GM19452 (cell line): ENCODE measurements around the gene TNFRSF17.
A peak's percentile ranks its signal among the peaks of the same experiment; 100 is the strongest.
"Not testable (repeated sequence)": the region's sequence is repeated elsewhere in the genome, so short reads cannot be mapped to it uniquely, and the experiment has no call there.

Experiments used
- ATAC-seq: cut with Tn5 transposase; IDR thresholded peaks from one replicate; pipeline ENCODE4 v1.9.1; 2021; ENCODE audit not compliant: unreplicated experiment

Gene TNFRSF17

DNA sequence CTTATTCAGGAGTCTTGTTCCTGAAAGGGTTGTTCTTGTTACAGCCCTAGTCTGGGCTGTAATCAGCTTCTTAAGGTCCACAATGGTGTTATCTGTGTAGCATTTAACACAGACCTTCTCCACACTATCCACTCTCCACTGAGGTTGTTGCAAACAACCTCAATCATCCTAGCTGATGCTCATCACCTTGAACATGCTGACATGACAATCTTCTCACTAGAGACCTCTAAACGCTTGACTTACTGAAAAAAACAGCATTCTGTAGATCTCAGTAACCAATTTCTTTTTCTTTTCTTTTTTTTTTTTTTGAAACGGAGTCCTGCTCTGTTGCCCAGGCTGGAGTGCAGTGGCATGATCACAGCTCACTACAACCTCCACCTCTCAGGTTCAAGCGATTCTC lies 3.6 kb downstream of the TNFRSF17 start:
- no peak for ATAC-seq

DNA sequence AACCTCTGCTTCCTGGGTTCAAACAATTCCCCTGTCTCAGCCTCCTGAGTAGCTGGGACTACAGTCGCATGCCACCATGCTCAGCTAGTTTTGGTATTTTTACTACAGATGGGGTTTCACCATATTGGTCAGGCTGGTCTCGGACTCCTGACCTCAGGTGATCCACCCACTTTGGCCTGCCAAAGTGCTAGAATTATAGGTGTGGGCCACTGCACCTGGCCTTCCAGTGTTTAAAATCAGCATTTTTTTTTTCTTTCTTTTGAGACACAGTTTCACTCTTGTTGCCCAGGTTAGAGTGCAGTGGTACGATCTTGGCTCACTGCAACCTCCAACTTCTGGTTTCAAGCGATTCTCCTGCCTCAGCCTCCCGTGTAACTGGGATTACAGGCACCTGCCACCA lies 5.3 kb downstream of the TNFRSF17 start:
- not testable (repeated sequence) for ATAC-seq

DNA sequence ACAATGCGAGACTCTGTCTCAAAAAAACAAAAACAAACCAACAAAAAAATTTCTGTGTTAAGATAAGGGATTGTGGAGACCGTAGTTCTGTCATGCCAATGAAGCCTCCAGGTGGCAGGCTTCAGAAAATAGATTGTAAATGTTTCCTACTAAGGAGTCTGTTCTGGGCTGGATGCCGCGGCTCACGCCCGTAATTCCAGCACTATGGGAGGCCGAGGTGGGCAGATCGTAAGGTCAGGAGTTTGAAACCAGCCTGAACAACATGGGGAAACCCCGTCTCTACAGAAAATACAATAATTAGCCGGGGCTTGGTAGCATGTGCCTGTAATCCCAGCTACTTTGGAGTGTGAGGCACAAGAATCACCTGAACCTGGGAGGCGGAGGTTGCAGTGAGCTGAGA lies 7.1 kb downstream of the TNFRSF17 start:
- no peak for ATAC-seq

DNA sequence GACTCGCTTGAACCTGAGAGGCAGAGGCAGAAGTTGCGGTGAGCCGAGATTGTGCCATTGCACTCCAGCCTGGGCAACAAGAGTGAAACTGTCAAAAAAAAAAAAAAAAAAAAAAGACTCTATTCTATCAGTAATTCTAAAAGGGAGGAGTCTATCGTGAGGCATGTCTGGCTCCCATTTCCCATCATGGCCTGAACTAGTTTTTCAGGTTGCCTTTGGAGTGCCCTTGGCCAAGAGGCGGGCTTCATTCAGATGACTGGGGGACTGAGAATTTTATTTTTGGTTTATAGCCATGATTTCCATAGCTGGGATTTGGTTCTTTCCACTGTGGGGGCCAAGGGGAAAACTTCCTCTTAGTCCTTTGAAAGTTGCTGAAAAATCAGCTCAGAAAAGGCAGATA lies 8.1 kb downstream of the TNFRSF17 start:
- no peak for ATAC-seq

DNA sequence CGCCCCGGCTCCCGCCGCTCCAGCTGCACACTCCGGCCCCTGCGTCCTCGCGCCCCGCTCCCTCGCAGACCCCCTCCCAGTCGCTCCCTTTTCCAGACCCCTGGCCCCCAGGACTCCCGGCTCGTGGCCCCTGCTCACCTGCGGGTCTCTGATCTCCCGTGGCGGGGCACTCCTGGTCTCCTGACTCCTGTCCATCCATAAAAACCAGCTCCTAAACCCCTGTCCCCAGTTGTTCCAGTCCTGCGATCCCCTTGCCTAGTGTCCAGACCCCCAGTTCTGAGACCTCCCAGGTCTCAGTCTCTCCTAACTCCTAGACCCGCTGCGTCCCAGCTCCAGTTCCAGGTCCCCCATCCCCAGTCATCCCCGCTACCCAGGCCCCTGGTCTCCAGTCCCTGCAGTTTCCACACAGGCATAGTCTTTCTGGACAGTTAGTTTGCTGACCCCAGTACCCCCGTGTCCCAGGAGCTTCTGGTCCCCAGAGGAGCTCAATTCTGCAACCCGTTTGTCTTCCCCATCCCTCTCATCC lies 11.9 kb downstream of the TNFRSF17 start:
- no peak for ATAC-seq

DNA sequence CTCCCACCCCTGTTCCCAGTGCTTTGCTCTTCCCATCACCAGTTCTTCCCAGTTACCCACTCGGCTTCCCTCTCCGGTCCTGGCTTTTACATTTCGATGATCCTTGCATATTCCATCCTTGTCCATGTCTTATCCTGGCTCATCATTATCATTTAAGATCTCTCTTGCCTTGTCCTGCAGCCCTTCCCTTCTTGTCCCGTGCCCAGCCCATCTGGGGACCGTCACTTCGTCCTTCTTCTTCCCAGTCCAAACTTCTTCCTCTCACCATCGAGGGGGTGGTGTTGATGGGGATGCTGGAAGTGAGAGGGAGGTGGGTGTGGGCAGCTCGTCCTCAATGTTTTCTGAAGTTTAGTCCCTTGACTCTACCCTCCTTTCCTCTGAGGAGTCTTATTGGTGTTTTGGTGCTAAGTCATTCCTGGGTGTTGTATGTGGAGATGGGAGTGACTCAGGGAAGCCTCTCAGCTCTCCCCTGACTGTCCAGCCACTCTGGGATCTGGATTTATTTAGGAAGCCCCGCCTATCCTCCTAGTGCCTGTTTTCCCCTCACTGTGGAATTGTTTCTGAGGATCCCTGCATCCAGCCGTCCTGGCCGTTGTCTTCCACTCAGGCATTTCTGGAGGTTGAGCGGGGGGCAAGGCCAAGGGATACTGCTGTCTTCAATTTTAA lies 12.5 kb downstream of the TNFRSF17 start:
- no peak for ATAC-seq

DNA sequence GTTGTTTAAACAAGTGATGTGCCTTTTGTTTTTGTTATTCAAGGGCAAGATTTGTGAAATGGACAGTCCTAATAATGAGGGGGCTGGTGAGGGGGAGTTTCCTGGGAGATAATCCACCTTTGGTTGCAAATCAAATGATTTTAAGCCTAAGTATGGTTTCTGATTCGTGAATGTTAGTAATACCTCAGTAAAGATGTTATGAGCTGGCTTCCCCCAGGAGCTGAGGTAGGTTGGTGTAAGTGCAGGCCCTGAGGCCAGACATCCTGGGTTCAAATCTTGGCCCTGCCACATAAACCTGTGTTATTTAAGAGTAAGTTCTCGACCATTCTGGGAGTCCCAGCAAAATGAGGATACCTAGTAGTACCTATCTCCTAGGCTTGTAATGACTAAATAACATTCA lies 13.1 kb downstream of the TNFRSF17 start:
- ATAC-seq: no peak

- no peak for ATAC-seq
Observed at GRCh38 chr16:11979013-11979672, 14.1 kb downstream of the TNFRSF17 start.

- peak; percentile 46 for ATAC-seq
Observed at GRCh38 chr16:11980136-11980844, 15.3 kb downstream of the TNFRSF17 start.

DNA sequence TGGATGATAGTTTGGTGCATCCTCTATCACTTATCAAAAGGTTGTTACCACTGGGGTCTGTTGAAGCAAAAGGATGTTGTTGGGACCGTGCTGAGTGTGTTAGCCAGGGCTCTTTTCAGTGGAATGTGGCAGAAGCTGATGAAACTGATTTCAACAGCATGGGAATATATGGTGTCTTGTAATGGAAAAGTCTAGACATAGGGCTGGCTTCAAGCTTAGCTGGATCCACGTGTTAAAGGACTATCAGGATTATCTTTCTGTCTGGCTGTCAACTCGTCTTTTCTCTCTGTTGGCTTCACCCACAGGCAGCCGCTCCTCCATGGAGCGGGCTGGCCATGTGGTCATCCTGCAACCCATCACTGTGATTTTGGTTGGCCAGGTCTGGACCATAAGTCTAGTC lies 20.2 kb downstream of the TNFRSF17 start:
- no peak for ATAC-seq

DNA sequence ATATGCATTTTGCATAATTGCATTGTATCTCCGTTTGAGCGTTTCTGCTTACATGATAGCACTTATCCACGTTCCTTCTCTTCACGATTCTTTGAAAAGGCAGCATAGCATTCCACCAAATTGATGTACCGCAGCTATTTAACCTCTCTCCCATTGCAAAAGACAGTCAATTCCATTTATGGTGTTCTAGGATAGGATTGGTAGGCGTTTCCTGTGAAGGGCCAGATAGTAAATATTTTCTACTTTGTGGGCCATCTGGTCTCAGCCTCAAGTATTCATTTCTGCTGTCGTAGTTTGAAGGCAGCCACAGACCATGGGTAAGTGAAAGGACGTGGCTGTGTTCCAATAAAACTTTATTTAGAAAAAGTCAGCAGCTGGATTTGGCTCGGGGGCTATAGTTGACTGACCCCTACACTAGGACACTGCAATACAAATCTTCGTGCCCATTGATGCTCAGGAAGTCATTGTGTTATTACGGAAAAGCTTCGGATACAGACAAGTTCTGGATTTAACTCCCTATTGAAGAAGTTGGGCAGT lies 21.6 kb downstream of the TNFRSF17 start:
- ATAC-seq: no peak

DNA sequence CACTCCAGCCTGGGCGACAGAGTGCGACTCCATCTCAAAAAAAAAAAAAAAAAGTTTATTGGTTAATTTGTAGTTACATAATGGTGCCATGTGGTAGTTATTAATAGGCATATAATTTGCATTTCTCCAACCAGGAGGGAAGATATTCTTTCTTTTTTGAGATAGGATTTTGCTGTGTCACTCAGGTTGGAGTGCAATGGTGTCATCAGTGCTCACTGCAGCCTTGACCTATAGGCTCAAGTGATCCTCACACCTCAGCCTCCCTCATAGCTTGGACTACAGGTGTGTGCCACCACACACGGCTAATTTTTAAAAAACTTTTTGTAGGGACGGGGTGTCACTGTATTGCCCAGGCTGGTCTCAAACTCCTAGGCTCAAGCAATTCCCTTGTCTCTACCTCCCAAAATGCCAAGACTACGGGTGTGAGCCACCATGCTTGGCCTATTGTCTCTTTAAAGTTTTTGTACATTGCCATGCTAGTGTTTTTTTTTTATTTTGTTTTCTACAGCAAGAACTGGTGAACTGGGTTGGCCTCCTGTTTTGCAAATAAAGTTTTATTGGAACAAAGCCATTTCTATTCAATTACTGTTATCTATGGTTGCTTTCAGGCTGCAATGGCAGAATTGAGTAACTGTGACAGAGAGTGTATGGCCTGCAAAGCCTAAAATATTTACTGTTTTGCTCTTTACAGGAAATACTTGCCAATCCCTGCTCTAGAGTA lies 23.4 kb downstream of the TNFRSF17 start:
- ATAC-seq: no peak

DNA sequence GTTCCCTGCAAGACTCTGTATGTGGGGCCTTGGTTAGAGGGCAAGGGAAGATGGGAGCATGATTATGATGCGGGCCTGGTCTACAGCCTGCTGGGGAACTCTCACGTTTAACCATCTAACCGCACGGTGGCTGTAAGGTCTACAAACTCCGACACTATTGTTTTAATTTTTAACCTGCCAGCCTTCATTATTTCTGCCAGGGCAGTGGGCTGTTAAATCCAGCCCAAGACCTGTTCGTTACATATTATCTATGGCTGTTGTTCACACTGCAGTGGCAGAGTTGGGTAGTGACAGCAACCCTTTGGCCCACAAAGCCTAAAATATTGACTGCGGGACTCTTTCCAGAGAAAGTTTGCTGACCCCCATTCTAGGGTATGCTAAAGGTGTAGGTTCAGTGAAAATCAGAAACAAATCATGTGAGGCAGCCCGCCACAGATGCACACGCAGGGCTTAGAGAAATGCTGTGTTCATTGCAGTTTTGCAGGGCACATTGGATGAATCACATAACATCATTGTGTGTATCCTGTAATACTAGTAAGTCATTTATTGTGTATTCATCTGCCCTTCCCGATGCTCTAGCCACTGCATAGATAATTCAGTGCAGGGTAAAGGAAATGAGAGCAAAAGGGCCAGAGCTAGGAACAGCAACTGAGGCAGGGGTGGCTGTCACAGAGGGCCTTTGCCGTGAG lies 25.8 kb downstream of the TNFRSF17 start:
- peak; percentile 58 for ATAC-seq

DNA sequence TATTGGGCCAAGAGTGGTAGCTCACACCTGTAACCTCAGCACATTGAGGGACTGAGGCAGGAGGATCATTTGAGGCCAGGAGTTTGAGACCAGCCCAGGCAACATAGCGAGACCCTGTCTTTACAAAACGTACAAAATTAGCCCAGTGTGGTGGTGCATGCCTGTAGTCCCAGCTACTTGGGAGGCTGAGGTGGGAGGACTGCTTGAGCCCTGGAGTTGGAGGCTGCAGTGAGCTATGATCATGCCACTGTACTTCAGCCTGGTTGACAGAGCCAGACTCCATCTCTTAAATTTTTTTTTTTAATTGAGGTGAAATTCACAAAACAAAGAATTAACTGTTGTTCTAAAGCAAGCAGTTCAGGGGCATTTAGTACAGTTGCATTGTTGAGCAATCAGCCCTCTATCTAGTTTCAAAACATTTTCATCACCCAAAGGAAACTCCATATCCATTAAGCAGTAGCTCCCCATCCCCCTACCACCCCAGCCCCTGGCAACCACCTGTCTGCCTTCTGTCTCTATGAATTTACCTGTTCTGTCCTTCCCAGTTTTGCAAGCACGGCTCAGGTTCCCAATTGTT lies 27.1 kb downstream of the TNFRSF17 start:
- ATAC-seq: no peak

GRCh38 chr16:11992586-11993524 lies 27.8 kb downstream of the TNFRSF17 start:
- no peak for ATAC-seq

DNA sequence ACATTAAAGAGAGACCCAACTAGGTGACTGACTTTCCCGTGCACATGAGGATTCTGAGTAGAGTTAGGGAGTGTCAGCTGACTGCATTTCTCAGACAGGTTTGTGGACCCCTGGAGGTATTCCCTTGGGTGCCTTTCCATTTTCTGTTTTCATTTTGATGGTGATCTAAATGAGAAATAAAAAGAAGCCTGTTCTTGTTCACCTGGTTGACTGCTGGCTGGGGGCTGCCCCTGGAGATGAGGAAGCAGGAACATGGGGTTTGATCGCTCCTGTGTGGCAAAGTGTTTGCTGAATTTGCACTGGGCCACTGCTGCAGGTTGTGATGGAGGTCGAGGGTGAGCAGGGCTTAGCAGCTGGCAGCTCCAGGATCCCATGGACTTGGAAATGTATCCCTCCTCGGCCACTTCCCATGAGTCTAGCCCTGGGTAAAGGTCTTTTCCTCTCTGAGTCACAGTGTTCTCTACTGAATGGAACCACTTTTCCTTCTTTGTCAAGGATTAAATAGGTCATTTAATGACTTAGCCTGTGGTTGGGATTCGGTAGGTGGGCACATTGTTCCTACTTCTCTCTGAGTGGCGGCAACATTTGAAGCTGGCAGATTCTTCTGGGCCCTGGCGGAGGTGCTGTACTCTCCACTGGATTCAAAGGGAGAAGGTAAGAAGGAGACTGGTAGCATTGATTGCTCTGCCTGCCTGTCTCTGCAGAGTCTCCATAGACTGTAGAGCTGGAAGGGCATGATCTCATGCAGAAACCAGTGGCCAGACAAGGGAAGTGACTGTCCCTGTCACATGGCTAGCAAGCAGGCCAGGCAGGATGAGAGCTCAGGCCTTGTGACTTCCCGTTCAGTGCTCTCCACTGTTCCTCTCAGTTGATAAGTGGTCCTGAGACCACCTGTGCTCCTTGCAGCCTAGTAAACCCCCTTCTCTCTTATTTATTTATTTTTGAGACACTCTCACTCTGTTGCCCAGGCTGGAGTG lies 29.4 kb downstream of the TNFRSF17 start:
- no peak for ATAC-seq

DNA sequence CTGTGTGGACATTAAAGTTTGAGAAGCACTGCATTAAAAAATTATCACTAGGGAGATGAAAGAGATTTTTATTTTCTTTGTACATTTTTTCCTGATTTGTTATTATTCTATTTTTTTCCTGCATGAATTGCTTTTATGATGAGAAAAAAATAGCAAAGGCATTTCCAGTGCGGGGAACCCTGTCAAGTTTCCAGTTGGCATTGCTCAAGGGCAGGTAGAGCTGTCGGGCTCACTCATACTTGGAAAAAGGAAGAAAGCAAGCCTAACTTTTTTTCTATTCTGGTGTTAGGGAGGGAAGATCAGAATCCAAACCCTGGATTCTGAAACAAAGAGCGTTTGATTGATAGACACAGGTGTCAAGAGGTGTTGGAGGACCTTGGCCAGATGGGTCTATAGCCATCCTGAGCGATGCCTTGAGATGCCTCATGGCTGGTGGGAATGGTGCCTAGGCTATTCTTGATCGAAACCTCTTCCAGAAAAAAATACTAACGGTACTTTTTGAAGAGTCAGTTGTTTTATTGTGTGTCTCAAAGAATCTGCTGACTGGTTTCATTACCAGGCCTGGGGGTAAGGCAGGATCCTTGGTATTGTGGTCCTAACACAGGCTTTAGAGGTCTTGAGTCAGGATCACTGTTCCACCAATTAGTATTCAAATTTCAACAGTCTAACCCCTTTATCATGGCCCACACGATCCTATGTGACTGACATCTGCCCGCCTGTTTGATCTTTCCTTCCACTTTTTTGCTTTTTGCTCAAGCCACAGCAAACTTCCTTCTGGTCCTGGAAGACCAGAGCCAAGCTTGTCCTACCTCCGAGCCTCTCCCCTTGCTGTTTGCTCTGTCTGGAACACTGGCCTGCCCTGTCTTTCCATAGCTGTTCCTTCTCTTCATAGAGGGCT lies 31.7 kb downstream of the TNFRSF17 start:
- ATAC-seq: no peak
